Measurements from ENCODE around the gene ZFP62. TPM values are rescaled to one million over a fixed set of nuclear protein-coding genes. Genes with fewer than 3 reads are reported as not detected.
"Not testable (repeated sequence)": the region's sequence is repeated elsewhere in the genome, so short reads cannot be mapped to it uniquely, and the experiment has no call there.

ZFP62 gene
- total and polyA plus RNA-seq, 12 donors, result 6.4 to 24.9 (median 13.6) TPM

- peaks cover 0 to 29% (median 17%) of the 10 kb centered on the region in 9 donors for H3K36me3 ChIP-seq
- peak in 1 of 9 donors; percentile 11 for TF ChIP-seq CTCF (IDR thresholded peaks at IDR 0.05)
- H3K9me3 ChIP-seq, result peaks cover 0 to 18% (median 0%) of the 10 kb centered on the region in 11 donors
- peak overlapping the region; percentile 96 to 100 (median 99) for H3K27ac ChIP-seq
- DNase-seq, result peak; percentile 65 to 74
- intact Hi-C loops (cut with DNase I), result loop anchor here in 3 of 10 donors (2.0 to 5.0 kb wide), 3 partner anchors 20 to 43 kb away; partner anchors contain the start of gene ZFP62 (in 1 of the 3)
- WGBS, 2 donors, result 25 to 26% methylated on average over 35 of the region's 35 CpGs
- H3K4me1 ChIP-seq, result peaks cover 11 to 62% (median 46%) of the 10 kb centered on the region in 9 donors
- H3K4me3 ChIP-seq, result peak overlapping the region; percentile 39 to 98 (median 92)
- ATAC-seq, result peak; percentile 66 to 83 (median 72)
- H3K27me3 ChIP-seq, result no peaks in the 10 kb centered on the region
These were observed 30.6 kb downstream of the ZFP62 start for GRCh38 chr5:180830253-180831138.

GRCh38 chr5:180829726-180830125 is 31.4 kb downstream of the ZFP62 start:
- intact Hi-C loops (cut with DNase I), result loop anchor here in 3 of 10 donors (2.0 to 5.0 kb wide), 3 partner anchors 19 to 42 kb away; partner anchors contain the start of gene ZFP62 (in 1 of the 3)
- no peak for ATAC-seq

GRCh38 chr5:180828756-180829531 is 32.1 kb downstream of the ZFP62 start:
- Histone ChIP-seq H3K9me3 (peaks cover 0 to 18% (median 0%) of the 10 kb centered on the region in 11 donors), H3K27ac (peak overlapping the region; percentile 96 to 100 (median 99)), H3K4me1 (peaks cover 14 to 73% (median 62%) of the 10 kb centered on the region in 9 donors), H3K36me3 (peaks cover 0 to 15% (median 2%) of the 10 kb centered on the region in 9 donors), H3K4me3 (peak overlapping the region in 2 of 10 donors; percentile 95 to 98)
- ATAC-seq; H3K27me3 ChIP-seq; DNase-seq; intact Hi-C loops (cut with DNase I): not testable (repeated sequence)
- 88 to 89% methylated on average over 12 to 13 of the region's 13 CpGs for WGBS, 2 donors

More at GRCh38 chr5:180829726-180830125, 31.4 kb downstream of the ZFP62 start:
- H3K36me3 ChIP-seq, result peaks cover 0 to 21% (median 9%) of the 10 kb centered on the region in 9 donors
- WGBS, 2 donors, result 98% methylated on average over 5 of the region's 5 CpGs
- H3K4me3 ChIP-seq, result peak overlapping the region in 9 of 10 donors; percentile 39 to 98 (median 93)
- TF ChIP-seq CTCF (IDR thresholded peaks at IDR 0.05), result no peak
- peak overlapping the region; percentile 96 to 100 (median 99) for H3K27ac ChIP-seq
- peaks cover 14 to 66% (median 54%) of the 10 kb centered on the region in 9 donors for H3K4me1 ChIP-seq
- no peak for DNase-seq
- no peaks in the 10 kb centered on the region for H3K27me3 ChIP-seq
- peaks cover 0 to 18% (median 0%) of the 10 kb centered on the region in 11 donors for H3K9me3 ChIP-seq

GRCh38 chr5:180827374-180827773 is 33.7 kb downstream of the ZFP62 start:
- H3K4me1 ChIP-seq, result peaks cover 9 to 64% (median 57%) of the 10 kb centered on the region in 9 donors
- ATAC-seq, result not testable (repeated sequence)
- WGBS, 2 donors, result 64 to 74% methylated on average over 7 of the region's 7 CpGs

More at GRCh38 chr5:180827374-180827773, 33.7 kb downstream of the ZFP62 start:
- intact Hi-C loops (cut with DNase I); H3K36me3 ChIP-seq; H3K4me3 ChIP-seq; DNase-seq; H3K27me3 ChIP-seq: not testable (repeated sequence)
- Histone ChIP-seq H3K9me3 (peaks cover 0 to 18% (median 0%) of the 10 kb centered on the region in 11 donors), H3K27ac (peak overlapping the region in 4 of 10 donors; percentile 45 to 70 (median 68))
